Stimulated activated CD4-positive, alpha-beta T cell treated with anti-CD3 and anti-CD28 coated beads, Interleukin-4, amount 100 ng/mL, for 48 hours (primary cell): ENCODE data around the gene CD99.
"Not testable (repeated sequence)": the region's sequence is repeated elsewhere in the genome, so short reads cannot be mapped to it uniquely, and the experiment has no call there.

ENCODE experiments used
- DNase-seq, 2 donors: peaks; one replicate each; pipeline ENCODE4 v3.0.0-alpha.2; 2020; ENCODE audit warnings: low read depth in 2 of 2

CD99 gene

DNA sequence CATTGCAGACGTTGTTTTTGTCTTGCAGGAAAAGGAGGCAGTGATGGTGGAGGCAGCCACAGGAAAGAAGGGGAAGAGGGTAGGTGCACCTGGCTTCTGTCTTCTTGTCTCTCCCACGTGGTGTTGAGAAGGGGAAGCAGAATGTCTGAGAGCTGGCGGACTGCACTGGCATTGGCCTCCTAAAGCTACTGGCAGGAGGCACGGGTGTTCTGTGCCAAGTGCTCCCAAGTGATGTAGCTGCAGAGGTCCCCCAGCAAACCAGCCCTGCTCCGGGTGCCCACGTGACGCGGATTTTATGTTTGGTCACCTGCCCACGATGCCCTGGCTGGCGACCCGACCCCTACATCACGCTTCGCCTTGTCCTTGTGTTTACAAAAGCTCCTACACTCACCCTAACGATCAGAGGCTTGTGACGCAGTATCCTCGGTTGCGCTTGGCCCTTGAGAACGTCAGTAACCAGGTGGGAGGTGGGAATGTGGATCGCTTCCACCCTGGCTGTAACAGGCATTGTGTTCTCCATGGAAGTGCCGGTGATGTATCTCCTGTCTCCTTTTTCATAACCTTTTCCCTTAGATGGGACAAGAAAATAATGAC is 32.3 kb downstream of the CD99 start:
- DNase-seq = no peak

DNA sequence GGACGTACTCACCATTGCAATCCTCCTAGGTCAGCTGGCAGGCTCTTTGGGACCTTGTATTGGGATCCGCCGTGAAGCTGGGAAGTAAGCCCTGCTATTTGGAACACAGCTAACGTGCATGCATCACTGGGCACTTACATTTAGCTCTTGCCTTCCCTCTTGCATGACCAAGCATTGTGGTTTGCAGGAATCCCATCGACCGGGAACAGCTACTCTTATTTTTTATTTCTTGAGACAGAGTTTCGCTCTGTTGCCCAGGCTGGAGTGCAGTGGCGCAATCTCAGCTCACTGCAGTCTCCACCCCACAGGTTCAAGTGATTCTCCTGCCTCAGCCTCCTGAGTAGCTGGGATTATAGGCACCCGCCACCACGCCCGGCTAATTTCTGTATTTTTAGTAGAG is 36.2 kb downstream of the CD99 start:
- DNase-seq = not testable (repeated sequence)

DNA sequence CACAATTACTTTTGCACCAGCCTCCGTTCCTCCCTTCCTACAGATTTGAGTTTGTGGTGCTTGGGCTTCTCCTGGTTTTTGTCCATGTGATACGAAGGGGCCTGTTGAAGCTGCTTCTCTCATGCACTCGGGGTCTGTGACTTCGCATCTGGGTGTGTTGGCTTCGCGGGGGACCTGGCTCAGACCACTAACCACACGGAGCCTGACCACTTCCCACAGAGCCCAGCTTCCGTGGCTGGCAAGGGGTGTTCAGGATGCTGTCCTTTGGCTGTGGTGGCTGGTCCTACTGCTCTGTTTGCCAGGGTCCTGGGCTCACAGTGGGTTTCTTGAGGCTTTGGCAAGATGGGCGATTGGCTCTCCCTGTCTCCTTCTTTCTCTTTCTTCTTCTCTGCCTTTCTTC is 41.0 kb downstream of the CD99 start:
- DNase-seq = no peak

DNA sequence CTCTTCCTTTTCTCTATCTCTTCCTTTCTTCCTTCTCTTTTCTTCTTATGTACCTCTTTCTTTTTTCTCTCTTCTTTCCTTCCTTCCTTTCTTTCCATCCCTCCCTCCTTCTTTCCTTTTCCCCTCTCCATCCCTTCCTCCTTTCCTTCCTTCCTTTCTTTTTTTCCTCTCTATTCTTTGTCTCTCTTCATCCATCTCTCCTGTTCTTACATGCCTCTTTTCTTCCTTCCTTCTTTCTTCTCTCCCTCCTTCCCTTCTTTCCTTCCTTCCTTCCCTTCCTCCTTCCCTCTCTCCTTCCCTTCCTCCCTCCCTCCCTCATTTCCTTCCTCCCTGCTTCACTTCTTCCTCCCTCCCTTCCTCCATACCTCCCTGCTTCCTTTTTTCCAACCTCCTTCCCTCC is 41.6 kb downstream of the CD99 start:
- DNase-seq = no peak

DNA sequence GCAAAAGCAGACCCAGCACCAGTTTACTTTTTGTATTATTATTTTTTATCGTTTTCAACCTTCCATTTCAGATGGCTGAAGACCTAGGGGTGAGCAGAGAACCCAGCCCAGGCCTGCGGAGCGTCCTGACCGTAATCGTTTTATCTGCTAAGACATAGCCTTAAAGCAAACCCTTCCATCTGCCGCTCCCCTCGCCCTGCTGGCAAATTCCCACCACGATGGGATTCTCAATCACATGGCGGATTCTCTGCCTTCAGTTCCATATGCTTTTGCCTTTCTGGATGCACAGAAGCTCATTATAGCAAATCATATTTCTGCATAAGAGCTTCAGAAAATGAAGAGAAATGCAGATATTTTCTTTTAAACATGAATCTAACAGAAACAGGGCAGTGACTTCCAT is 42.2 kb downstream of the CD99 start:
- DNase-seq = no peak

DNA sequence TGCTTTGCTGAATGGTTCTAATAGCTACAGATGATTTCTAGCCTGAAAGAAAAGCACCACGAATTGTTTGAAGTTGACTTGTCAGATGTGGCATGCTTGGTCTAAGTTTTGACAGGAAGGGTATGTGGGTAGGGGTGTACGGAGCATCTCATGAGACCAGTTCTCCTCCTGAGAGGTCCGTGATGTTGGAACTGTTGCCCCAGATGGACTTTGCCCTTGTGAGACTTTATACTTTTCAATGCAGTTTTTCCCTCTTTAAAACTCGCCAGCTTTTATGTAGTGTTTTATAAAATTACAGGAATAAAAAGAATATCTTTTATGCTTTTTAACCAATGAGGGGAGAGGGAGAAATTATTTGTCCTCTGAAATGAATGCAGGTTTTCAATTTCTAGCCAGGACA is 44.2 kb downstream of the CD99 start:
- no peak for DNase-seq

DNA sequence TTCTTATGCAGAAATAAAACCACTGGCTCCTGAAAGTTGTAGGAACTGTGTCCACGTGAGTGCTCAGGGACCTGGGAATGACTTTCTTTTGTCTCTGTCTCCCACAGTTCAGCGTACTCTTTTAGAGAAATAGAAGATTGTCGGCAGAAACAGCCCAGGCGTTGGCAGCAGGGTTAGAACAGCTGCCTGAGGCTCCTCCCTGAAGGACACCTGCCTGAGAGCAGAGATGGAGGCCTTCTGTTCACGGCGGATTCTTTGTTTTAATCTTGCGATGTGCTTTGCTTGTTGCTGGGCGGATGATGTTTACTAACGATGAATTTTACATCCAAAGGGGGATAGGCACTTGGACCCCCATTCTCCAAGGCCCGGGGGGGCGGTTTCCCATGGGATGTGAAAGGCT is 49.6 kb downstream of the CD99 start:
- no peak for DNase-seq

DNA sequence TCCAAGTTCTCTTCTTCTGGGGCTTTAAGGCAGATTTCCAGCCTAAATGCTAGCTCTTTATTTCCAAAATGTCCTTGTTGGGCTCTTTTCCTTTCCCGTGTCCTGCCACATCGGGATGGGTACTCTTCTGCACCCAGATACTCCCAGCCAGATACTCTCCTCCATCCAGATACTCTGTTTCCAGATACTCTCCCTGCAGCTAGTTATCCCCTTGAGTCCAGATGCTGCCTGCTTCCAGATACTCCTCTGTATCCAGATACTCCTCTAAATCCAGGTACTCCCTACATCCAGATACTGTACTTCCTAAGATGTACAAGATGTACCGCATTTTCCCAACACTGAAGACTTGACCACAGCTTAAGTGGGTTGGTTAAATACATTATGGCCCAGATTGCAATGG is 50.3 kb downstream of the CD99 start:
- no peak for DNase-seq

DNA sequence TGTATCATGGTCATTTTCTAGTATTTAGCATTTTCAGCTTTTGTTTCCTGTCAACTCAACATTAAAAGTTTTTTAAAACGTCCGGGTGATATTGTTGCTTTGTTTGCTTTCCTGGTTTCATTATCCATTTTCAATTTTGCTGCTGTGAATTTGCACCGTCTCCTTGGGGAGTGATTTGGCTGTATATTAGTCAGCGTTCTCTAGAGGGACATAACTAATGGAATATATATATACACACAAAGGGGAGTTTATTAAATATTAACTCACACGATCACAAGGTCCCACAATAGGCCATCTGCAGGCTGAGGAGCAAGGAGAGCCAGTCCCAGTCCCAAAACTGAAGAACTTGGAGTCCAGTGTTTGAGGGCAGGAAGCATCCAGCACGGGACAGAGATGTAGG is 55.2 kb downstream of the CD99 start:
- DNase-seq = not testable (repeated sequence)

DNA sequence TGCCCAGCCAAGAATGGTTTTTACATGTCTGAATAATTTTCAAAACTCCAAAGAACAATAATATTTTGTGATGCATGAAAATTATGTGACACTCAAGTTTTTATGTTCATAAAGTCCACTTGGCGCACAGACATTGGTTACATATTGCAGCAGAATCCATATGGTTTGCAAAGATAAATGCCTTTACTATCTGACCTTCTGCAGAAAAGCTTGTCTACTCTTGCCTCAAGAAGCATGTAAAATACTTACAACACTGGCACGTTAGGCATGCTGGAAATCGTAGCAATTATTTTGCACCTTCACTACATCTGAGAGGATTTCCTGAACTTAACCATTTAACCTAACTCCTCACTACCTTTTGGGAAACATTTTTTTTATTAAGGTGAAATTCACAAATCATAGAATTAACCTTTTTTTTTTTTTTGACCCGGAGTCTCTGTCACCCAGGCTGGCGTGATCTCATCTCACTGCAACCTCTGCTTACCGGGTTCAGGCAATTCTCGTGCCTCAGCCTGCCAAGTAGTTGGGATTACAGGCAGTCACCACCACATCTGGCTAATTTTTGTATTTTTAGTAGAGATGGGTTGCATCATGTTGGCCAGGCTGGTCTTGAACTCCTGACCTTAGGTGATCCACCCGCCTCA is 57.2 kb downstream of the CD99 start:
- no peak for DNase-seq

DNA sequence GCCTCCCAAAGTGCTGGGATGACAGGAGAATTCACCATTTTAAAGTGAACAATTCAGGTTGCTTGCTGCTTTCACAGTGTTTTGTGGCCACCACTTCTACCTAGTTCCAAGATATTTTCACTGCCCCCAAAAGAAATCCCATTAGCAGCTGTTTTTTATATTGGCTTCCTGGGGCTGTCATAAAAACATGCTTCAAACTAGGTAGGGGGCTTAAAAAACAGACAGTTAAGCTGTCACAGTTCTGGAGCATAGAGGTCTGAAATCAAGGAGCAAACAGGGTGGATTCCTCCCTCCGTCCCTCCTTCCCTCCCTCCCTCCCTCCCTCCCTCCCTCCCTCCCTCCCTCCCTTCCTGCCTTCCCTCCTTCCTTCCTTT is 57.7 kb downstream of the CD99 start:
- no peak for DNase-seq

DNA sequence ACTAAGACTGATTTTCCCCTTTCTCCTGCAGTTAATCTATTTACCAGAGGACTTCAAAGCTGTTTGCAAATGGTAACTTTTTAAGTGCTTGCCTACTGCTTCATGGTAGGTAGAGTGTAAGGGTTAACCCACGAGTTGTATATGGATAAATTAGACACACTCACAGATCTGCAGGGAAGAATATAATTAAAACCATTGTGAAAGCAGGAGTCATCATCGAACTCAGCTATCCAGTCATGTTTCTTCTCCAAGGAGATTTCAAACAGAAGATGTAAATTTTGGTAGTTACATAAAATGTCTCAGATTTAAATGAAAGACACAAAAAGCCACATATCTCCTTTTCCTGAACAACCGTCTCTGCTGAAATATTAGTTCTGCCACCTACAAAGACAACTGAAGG is 60.2 kb downstream of the CD99 start:
- no peak for DNase-seq

DNA sequence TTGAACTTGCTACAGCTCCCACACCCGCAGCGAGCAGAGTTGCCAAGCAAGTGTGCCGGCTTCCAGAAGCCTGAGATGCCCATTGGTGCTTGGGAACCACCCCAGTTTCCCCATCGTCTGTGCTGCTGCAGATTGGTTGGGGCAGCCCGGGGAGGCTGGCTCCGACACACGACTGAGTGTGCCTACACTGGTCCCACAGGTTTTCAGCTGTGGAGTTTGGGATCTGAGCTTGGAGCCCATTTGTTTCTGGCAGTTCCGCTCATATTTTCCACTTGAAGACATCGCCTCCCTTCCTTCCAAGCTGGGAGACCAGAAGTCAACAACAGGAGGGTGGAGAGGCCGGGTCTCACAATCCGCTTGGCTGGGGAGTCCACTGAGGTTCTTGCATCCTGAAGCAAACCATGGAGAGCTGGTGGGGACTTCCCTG is 60.8 kb downstream of the CD99 start, which contains the start of gene XG:
Gene XG, plus strand, starts transcription at position 167 of the 427 bp plus-strand sequence. Its CDS starts 235 bp downstream, at position 402.
- not testable (repeated sequence) for DNase-seq

DNA sequence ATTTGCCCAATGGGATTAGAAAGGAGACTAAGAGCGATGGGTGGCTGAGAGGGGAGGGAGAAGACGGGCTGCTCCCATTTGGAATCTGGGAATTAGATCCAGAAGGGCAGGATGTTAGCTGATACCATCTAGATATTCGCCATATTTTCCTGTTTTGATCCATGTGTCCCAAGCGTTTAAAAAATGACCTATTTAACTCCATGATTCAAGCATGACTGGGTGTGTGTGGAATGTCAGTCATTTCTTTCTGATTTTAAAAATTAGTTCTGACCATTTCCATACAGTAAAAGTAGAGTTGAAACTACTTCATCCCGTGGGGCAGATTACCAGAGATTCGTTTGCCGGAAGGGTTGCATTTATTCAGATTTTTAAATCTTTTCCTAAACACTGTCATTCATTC is 61.3 kb downstream of the CD99 start:
- DNase-seq = not testable (repeated sequence)

DNA sequence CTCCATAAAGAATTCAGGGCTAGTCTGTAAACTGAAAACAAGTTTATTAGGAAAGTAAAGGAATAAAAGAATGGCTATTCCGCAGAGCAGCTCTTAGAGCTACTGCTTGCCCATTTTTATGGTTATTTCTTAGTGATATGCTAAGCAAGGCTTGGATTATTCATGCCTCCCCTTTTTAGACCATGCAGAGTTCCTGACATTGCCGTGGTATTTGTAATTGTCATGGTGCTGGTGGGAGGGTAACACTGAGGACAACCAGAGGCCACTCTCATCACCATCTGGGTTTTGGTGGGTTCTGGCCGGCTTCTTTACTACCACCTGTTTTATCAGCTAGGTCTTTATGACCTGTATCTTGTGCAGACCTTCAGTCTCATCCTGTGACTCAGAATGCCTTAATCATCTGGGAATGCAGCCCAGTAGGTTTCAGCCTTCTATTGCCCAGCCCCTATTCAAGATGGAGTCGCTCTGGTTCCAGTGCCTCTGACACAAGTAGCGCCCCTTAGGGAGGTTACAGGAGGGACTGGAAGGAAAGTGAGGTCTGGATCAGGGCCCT is 64.1 kb downstream of the CD99 start:
- not testable (repeated sequence) for DNase-seq

DNA sequence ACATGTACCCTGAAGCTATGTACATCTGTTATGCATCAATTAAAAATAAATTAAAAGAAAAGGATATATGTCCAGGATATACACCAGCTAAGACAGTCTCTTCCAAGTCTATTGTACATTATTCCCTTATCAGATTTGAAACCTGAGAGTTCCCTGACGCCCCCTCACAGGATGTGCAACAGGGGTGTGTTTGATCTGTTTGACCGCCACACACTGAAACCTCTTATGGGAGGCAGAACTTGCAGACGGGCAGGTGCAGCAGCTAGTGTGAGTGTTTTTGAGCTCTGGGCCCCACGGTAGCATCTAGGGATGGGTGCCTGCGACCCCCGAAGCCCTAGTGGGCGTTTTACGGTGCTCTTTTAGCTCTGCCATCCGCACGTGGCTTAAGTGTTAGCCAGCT is 65.5 kb downstream of the CD99 start:
- DNase-seq = no peak

DNA sequence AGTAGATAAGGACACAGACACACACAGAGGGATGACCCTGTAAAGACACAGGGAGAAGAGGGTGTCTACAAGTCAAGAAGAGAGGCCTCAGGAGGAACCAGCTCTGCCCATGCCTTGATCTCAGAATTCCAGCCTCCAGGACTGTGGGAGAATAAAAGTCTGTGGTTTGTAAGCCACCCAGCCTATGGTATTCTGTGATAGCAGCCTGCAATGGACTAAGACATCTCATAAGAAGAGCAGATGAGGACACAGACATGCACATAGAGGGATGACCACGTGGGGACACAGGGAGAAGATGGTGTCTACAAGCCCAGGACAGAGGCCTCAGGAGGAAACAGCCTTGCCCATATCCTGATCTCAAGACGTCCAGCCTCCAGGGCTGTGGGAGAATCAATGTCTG is 70.2 kb downstream of the CD99 start:
- DNase-seq = no peak

DNA sequence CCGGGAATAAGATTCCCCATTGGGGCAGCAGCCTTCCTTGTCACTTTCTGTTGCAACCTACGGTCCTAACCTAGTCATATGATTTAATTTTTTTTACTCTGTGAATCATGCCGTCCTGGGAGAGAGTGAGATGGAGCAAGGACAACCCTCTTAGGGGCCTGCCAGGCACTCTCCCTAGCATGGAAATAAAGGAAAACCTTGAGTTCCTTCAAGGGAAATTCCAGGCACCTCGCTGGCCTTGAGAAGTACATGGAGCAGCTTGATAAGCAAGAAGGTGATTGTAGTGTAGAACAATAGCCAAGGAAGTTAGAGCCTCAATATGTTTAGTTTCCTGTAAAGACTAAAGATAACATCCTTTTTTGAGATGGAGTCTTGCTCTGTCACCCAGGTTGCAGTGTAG is 71.6 kb downstream of the CD99 start:
- not testable (repeated sequence) for DNase-seq

DNA sequence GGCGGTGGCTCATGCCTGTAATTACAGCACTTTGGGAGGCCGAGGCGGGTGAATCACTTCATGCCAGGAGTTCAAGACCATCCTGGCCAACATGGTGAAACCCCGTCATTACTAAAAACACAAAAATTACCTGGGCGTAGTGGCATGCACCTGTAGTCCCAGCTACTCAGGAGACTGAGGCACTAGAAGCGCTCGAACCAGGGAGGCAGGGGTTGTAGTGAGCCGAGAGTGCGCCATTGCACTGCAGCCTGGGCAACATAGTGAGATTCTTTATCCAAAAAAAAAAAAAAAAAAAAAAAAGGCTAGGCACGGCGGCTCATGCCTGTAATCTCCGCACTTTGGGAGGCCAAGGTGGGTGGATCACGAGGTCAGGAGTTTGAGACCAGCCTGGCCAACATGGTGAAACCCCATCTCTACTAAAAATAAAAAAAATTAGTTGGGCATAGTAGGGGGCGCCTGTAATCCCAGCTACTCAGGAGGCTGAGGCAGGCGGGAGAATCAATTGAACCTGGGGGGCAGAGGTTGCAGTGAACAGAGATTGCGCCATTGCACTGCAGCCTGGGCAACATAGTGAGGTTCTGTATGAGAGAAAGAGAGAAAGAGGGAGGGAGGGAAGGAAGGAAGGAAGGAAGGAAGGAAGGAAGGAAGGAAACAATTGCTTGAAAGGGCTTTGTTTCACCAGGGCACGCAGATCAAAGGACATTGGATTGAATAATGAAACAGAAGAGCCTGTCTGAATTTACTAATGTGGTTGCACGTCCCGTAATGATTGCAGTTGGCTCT is 73.9 kb downstream of the CD99 start:
- not testable (repeated sequence) for DNase-seq

DNA sequence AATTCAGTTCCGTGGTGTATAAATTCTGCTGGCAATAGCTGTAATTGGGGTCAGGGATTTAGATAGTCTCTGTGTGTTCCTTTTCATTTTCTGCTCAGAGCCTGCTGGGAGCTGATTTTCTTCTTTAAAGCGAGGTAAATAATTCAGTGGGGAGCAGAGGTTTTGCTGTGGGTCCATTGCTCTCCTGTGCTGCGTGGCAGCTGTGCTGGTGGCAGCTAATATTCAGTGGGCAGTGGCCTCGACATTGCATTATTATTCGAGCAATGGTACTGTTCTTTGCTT is 74.4 kb downstream of the CD99 start:
- DNase-seq = no peak

DNA sequence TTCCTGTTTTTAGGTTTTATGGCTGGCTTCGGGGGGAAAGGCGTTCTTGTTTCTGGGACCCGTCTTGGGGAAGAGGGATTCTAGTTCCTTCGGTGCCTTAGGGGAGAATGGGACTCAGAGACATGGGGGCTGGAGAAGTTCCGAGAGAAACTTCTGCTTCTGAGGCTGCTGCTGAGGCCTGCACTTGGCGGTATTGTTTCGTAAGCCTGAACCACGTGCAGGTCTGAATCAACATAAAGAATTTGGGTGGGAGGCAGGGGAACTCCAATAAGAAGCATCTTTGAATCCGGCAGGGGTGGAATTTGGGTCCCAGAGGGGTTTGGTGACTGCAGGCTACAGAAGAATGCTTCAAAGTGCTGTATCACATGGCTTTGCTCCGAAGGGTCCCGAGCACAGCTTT is 75.8 kb downstream of the CD99 start:
- DNase-seq = no peak

DNA sequence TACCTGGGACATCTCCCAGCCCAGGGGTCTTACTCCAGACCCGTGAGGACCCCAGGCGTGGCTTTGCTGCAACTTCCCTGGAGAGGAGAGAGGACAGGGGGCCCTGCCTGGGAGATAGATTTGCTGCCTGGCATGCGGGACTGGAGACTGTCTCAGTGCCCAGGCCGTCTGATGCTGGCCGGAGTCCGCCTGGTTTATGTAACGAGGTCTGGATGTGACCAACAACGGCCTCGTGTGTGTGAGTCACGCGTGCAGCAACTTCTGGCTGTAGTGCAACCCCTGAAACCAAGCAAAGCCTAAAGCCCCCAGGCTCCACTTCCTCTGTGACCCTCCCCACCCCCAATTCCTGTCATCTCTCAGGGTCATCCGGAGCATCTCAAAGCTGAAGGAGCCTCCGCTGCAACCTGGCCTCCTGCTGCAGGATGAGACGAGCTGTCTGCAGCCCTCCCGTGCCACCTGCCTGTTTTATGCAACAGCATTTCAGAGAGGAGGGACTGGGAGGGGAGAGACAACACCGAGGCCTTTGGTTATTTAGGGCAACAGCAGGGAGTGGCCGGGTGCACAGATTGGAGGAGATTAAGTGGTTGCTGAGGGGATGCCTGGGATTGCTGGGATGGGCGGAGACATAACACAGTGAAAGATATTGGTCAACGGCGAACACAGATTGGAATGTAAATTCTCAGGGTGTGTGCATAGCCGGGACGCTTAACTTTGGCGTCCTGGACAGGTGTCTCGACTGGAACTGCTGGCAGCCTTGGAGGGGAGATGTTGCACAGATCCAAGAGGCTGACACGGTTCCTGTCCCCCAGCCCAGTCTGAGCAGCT is 76.7 kb downstream of the CD99 start:
- no peak for DNase-seq
